ENCODE data around the gene ERBB3.

DNA sequence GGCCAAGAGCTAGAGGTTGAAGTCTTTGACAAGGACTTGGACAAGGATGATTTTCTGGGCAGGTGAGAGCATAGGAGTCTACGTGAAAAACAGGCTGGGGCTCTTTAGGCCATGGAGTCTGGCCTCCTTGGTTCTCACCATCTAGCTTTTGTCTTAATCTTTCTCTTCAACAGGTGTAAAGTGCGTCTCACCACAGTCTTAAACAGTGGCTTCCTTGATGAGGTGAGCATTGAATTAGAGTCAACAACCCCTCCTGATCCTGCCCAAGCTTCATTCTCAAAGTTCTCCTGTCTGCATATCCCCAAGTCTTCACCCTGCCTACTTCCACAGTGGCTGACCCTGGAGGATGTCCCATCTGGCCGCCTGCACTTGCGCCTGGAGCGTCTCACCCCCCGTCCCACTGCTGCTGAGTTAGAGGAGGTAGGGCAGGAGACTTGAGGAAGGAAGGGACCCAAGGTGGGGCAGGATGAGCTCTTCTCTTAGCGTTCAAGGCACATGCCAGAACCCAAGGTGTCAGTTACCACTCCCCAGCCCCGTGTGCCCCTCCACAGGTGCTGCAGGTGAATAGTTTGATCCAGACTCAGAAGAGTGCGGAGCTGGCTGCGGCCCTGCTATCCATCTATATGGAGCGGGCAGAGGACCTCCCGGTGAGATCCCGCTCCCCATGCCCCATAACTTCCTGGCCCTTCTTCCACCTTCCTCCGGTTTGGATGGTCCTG is 58.0 kb downstream of the ERBB3 start:
- TF ChIP-seq, protein P1, sequence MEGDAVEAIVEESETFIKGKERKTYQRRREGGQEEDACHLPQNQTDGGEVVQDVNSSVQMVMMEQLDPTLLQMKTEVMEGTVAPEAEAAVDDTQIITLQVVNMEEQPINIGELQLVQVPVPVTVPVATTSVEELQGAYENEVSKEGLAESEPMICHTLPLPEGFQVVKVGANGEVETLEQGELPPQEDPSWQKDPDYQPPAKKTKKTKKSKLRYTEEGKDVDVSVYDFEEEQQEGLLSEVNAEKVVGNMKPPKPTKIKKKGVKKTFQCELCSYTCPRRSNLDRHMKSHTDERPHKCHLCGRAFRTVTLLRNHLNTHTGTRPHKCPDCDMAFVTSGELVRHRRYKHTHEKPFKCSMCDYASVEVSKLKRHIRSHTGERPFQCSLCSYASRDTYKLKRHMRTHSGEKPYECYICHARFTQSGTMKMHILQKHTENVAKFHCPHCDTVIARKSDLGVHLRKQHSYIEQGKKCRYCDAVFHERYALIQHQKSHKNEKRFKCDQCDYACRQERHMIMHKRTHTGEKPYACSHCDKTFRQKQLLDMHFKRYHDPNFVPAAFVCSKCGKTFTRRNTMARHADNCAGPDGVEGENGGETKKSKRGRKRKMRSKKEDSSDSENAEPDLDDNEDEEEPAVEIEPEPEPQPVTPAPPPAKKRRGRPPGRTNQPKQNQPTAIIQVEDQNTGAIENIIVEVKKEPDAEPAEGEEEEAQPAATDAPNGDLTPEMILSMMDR (IDR thresholded peaks at IDR 0.05), result no peak
- TF ChIP-seq POLR2A (IDR thresholded peaks at IDR 0.05), result no peak
